Progenitor cell of endocrine pancreas (in vitro differentiated cells): ENCODE measurements around the gene ANP32A. TPM values are rescaled to one million over a fixed set of nuclear protein-coding genes. Genes with fewer than 3 reads are reported as not detected.

Source experiments
- DNase-seq: peaks from one replicate; pipeline ENCODE4 v3.0.0; 2021; ENCODE audit warnings: low spot score; ENCODE audit not compliant: unreplicated experiment
- H3K27ac Mint-ChIP-seq: 2 replicates; pipeline ENCODE4 v1.8.0; 2021; ENCODE audit warnings: mild to moderate bottlenecking, moderate library complexity, mixed read lengths
- H3K27me3 Mint-ChIP-seq: 2 replicates; pipeline ENCODE4 v1.8.0; 2021; ENCODE audit warnings: mixed read lengths
- H3K36me3 Mint-ChIP-seq: 2 replicates; pipeline ENCODE4 v1.8.0; 2022; ENCODE audit warnings: mixed read lengths; ENCODE audit not compliant: insufficient read depth
- H3K4me1 Mint-ChIP-seq: 2 replicates; pipeline ENCODE4 v1.8.0; 2021; ENCODE audit warnings: low read depth, mixed read lengths
- H3K4me3 Mint-ChIP-seq: 2 replicates; pipeline ENCODE4 v1.8.0; 2021; ENCODE audit warnings: low read depth, mild to moderate bottlenecking, moderate library complexity, mixed read lengths
- H3K9me3 Mint-ChIP-seq: 2 replicates; pipeline ENCODE4 v1.8.0; 2021; ENCODE audit warnings: low read depth, mixed read lengths
- total RNA-seq: library from RNA; stranded (reverse); gene quantifications from 2 replicates; pipeline ENCODE4 v1.2.1, GENCODE V29; 2021
- TF ChIP-seq, protein P1 (sequence below): fragments of 200-600 bp; sonication (generic); IDR thresholded peaks from one replicate; pipeline ENCODE4 v1.5.0; 2021; ENCODE audit warnings: antibody characterized with exemption, mild to moderate bottlenecking; ENCODE audit not compliant: unreplicated experiment

The ANP32A gene
- total RNA-seq, 1 donor from 2014 or later = 279 TPM

DNA sequence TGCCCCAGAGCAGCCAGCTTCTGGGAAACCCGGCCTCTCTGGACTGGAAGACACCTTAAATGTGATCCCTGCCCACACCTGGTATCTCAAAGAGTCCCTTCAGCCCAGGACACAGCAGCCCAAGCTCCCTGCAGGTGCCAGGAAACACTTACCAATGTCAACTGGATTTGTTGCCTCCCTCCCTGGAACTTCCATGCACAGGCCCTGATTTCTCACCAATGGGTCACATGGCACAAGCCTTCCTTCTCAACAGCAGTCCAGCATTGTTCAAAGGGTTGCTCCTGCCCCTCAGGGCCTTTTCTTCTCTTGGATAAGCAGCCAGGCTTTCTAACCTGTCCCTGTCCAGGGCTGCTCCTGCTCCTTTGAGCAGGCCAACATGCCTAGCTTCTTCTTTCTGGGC, 31.6 kb downstream of the ANP32A start:
- DNase-seq = no peak
- no peaks in the 10 kb centered on the region for H3K9me3 Mint-ChIP-seq
- peaks cover 79% of the 10 kb centered on the region for H3K4me1 Mint-ChIP-seq
- H3K27ac Mint-ChIP-seq = peak overlapping the region; percentile 71
- TF ChIP-seq, protein P1, sequence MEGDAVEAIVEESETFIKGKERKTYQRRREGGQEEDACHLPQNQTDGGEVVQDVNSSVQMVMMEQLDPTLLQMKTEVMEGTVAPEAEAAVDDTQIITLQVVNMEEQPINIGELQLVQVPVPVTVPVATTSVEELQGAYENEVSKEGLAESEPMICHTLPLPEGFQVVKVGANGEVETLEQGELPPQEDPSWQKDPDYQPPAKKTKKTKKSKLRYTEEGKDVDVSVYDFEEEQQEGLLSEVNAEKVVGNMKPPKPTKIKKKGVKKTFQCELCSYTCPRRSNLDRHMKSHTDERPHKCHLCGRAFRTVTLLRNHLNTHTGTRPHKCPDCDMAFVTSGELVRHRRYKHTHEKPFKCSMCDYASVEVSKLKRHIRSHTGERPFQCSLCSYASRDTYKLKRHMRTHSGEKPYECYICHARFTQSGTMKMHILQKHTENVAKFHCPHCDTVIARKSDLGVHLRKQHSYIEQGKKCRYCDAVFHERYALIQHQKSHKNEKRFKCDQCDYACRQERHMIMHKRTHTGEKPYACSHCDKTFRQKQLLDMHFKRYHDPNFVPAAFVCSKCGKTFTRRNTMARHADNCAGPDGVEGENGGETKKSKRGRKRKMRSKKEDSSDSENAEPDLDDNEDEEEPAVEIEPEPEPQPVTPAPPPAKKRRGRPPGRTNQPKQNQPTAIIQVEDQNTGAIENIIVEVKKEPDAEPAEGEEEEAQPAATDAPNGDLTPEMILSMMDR = no peak
- H3K36me3 Mint-ChIP-seq = peaks cover 15% of the 10 kb centered on the region
- H3K4me3 Mint-ChIP-seq = no peak overlapping the region
- H3K27me3 Mint-ChIP-seq = no peaks in the 10 kb centered on the region

DNA sequence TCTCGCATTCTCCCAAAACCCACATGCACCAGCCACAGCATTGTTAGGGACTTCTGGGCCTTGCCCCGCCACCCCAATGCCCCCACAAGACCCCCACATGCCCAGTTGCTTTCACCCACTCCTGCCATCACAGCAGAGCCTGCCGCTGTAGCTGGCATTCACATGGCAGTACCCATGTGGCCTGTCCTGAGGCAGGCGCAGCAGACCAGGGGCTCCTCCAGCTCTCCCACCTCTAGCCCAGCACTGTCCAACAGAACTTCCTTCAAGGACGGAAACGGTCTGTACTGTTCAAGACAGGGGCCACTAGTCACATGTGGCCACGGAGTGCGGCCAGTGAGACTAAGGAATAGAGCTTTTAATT, 32.5 kb downstream of the ANP32A start:
- peaks cover 72% of the 10 kb centered on the region for H3K4me1 Mint-ChIP-seq
- peak overlapping the region; percentile 98 for H3K27ac Mint-ChIP-seq
- TF ChIP-seq, protein P1 = no peak

DNA sequence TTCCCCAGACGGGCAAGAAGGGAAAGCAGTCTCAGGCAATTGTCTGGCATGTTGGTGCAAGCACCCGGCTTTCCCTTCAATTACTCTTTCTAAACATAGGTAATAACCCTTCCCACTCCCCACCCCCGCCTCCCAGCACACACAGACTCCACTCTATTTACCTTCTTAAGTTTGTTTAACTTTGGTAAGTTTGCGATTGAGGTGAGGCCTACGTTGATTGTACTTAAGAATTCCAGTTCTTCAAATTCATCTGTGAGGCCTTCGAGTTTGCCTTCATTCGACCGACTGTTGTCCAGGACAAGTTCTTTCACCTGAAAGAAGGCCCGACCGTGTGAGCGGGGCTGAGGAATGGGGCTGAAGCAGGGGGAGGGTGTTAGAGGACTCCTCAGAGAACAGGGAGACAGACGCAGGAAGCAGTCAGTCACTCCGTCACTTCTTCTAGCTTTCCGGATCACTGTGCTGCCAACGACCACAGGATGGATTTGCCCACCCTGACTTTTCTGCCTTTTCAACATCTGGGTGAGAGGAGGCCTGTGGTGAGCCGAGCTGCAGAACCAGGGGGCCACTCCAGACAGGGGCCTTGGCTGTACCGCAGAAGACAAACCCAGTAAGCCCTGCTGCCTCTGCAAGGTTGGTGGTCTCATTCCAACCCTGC, 33.0 kb downstream of the ANP32A start:
- Mint-ChIP-seq H3K36me3 (peaks cover 24% of the 10 kb centered on the region), H3K27ac (peak overlapping the region; percentile 98), H3K9me3 (no peaks in the 10 kb centered on the region), H3K4me1 (peaks cover 67% of the 10 kb centered on the region), H3K27me3 (no peaks in the 10 kb centered on the region), H3K4me3 (peak overlapping the region; percentile 48)
- DNase-seq = no peak
- TF ChIP-seq, protein P1 = no peak

More for the DNA sequence above, 32.5 kb downstream of the ANP32A start:
- Mint-ChIP-seq H3K36me3 (peaks cover 19% of the 10 kb centered on the region), H3K9me3 (no peaks in the 10 kb centered on the region), H3K4me3 (peak overlapping the region; percentile 48), H3K27me3 (no peaks in the 10 kb centered on the region)
- DNase-seq = no peak

DNA sequence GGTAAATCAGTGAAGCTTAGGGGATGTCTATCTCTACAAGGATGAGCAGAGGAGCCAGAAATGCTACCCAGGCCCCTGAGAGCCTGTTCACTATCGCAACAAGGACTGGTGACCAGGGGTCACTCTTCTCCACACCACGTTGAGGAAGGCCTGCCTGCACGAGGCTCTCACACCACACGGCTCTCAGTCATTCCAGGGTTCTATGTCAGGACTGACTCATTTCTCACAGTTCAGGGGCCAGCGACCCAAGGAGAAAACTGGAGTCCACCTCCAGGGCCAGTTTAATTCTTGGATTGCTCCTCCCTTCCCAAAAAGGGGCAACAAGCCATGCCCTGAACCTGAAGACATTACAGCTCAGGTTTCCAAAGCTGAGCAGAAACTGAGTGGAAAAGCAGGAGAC, 33.9 kb downstream of the ANP32A start:
- no peaks in the 10 kb centered on the region for H3K9me3 Mint-ChIP-seq
- DNase-seq = no peak
- peak overlapping the region; percentile 98 for H3K27ac Mint-ChIP-seq
- no peak overlapping the region for H3K4me3 Mint-ChIP-seq
- peaks cover 58% of the 10 kb centered on the region for H3K4me1 Mint-ChIP-seq
- TF ChIP-seq, protein P1 = no peak
- peaks cover 33% of the 10 kb centered on the region for H3K36me3 Mint-ChIP-seq
- no peaks in the 10 kb centered on the region for H3K27me3 Mint-ChIP-seq

DNA sequence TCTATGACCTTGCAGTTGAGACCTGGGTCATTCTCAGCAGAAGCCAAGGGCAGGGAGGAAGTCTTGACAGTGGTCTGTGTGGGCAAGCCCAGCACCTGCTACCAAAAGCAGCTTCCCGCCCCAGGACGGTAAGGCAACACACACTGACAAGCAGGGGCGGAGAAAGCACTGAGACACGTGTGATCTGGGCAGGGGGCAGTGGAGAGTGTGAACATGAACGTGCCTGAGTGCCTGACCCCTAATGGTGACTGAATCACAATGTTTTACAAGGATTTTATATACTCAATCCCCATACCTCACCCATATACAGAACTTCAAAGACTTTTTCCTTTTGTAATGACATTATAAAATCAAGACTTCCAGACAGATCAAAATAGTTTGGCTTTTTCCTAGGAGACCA, 35.2 kb downstream of the ANP32A start:
- Mint-ChIP-seq H3K4me1 (peaks cover 48% of the 10 kb centered on the region), H3K27me3 (no peaks in the 10 kb centered on the region), H3K4me3 (no peak overlapping the region), H3K36me3 (peaks cover 35% of the 10 kb centered on the region), H3K27ac (peak overlapping the region; percentile 37), H3K9me3 (no peaks in the 10 kb centered on the region)
- no peak for DNase-seq
- TF ChIP-seq, protein P1 = no peak
